TTC549 (cell line): ENCODE results near the gene PDE10A.

Experiments used
- FAIRE-seq: peaks from 2 replicates; lab custom pipeline; 2012; peaks lifted over from hg19 to GRCh38; lab: Jason Lieb, UNC

Gene PDE10A

GRCh38 chr6:165678429-165678828 lies 15.4 kb upstream of the PDE10A start:
- no peak for FAIRE-seq

DNA sequence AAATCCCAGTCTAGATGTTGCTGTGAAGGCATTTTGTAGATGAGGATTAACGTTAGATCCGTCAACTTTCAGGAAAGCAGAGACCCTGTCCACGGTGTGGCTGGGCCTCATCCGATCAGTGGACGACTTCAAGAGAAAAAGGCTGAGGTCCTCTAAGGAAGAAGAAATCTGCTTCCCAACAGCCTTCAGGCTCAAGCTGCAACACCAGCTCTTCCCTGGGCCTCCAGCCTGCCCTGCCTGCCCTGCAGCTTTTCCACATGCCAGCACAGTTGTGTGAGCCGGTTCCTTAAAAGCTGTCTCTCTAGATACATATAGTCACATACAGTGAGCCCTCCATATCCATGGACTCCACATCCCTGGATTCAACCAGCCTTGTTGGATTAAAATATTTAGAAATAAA lies 14.1 kb upstream of the PDE10A start:
- no peak for FAIRE-seq

- no peak for FAIRE-seq
Measured at GRCh38 chr6:165676435-165677068, 13.5 kb upstream of the PDE10A start.

DNA sequence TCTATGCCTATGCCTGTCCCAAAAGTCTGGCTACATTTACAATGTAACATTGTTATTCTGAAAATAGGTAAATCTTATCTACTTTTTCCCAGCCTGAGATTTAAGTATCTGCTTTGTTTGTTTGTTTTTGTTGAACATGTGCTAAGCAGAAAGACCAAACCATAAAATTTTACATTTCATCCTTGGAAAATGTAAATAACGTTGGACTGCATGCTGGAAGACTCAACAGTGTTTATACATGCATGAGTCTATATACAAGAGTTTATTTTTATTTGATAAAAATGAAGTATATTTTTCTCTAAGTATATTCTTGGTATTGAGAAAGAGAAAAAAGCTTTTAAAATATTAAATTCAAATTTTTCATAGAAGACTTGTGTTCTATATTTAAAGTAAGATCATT lies 12.1 kb upstream of the PDE10A start:
- no peak for FAIRE-seq

GRCh38 chr6:165674155-165675029 lies 11.4 kb upstream of the PDE10A start:
- no peak for FAIRE-seq

DNA sequence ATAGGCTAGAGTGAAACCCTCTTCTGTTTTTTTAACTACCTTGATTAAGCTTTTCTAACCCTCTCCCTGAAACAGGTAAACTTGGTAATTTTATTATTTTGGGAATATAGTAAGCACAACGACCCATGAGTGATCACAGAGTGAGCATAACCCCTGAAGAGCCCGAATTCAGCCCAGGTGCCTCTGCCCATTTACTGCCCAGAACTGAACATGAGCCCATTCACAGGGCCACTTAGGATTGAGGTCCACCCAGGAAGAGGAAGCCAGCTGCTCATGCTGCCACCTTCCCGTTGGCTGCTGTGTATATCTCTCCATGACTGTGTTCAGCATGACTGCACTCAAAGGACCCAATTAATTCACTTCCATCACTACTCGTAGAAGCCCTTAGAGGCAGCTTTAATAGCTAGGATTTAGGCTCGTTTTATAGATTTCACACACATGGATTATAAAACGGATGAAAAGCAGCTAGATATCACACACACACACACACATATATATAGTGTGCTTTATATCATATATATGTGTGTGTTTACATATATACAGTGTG lies 8.3 kb upstream of the PDE10A start:
- no peak for FAIRE-seq

DNA sequence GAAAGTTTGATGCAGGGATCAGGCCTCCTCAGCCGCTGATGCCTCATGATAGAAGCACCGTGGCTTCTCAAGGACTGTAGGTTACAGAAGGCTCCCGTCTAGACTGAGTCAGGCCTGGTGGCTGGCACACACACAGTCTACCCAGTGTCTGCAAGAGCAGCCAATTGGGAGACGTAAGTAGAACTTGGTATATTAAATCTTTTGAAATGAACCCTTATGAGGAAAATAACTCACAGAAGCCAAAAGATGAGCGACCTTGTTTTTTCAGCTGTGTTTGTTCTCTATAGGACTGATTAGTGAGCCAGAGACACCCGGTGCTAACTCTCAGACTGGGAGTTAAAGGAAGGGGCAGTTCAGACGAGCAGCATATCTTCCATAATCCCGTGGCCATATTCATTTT lies 5.9 kb upstream of the PDE10A start:
- no peak for FAIRE-seq

- no peak for FAIRE-seq
Measured at GRCh38 chr6:165665384-165665672, 2.3 kb upstream of the PDE10A start.

- FAIRE-seq: no peak
Measured at GRCh38 chr6:165664559-165665383, 1.7 kb upstream of the PDE10A start.

- no peak for FAIRE-seq
Measured at GRCh38 chr6:165663736-165664558, 906 bp upstream of the PDE10A start.

DNA sequence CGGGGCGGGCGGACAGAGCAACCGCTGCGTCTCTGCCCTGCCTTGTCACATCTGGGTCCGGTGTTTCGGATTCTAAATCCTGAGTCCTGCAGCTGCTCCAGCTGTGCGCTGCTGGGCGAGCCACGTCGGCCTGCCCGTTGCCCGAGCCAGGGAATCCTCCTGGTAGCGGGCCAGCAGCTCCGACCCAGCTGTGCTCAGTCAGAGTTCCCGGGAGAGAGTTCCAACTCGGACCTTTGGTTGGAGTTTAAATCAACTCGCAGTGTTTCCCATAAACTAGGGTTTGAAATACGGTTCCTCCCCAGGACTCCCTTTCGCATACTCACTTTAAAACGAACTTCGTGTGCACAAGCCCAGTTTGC lies 315 bp upstream of the PDE10A start:
- FAIRE-seq: no peak

DNA sequence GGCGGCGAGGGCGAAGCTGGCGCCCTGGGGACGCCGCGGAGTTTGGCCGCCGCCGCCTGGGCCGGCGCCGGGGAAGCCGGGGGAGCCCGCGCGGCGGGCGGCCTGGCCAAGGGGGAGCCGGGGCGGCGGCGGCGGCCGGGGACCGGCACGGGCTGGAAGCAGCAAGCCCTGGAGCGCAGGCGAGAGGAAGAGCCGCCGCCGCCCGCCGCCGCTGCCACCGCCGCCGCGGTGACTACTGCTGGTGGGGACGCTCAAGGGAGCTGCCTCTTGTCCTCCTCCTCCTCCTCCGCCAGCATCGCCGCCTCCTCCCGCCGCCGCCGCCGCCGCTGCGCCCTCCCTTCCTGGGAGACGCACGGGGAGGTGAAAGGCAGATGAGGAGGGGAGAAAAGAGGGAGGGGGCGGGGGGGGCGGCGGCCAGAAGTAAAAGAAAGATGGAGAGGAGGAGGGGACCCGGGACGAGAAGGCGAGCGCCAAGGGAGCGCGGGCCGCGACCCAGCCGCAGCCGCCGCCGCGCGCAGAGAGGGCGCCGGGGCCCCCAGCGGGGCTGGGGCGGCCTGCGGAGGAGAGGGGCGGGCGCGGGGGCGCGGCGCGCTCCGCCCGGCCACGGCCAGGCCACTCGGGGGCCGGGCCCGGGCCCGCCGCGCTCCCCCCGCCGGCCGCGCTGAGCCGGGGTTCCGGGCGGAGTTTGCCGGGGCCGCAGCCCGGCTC lies 846 bp downstream of the PDE10A start:
- FAIRE-seq: no peak

- no peak for FAIRE-seq
Measured at GRCh38 chr6:165661664-165662025, 1.4 kb downstream of the PDE10A start.

DNA sequence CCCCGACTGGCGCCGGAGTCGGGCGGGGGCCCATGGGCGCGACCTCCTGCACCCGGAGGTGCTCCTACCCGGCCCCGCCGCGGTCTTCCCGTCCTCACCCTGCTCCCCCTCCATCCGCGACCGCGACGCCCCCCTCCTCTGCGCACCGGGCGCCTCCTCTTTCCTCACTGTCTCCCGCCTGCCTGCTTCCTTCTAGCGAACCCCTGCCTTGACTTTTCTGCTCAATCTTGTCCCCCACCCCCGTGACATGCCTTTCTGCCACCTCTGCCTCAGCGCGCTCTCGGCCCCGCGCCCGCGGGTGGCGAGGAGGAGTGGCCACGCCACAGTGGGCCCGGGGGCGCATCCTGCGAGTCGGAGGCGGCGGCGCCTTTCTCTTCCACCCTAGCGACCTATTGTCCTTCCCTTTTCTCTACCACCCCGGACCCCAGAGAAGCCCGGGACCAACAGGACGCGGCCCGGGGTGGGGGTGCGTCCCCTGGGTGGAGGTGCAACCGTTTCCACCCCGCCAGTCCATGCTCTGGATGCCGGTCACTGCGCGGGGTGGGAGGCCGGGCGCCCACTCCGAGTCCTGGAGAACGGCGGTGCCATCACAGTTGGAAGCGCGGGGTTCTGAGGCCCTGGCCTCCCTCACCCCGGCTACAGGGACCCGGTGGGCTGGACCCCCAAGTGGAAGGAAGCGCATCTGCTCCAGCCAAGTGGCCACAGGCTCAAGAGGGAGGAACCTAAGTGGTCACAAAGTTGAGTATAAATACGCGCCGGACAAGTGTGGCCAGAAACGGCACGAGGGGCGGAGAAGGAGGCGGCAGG lies 2.0 kb downstream of the PDE10A start:
- FAIRE-seq: no peak

GRCh38 chr6:165659945-165660856 lies 2.8 kb downstream of the PDE10A start:
- no peak for FAIRE-seq

DNA sequence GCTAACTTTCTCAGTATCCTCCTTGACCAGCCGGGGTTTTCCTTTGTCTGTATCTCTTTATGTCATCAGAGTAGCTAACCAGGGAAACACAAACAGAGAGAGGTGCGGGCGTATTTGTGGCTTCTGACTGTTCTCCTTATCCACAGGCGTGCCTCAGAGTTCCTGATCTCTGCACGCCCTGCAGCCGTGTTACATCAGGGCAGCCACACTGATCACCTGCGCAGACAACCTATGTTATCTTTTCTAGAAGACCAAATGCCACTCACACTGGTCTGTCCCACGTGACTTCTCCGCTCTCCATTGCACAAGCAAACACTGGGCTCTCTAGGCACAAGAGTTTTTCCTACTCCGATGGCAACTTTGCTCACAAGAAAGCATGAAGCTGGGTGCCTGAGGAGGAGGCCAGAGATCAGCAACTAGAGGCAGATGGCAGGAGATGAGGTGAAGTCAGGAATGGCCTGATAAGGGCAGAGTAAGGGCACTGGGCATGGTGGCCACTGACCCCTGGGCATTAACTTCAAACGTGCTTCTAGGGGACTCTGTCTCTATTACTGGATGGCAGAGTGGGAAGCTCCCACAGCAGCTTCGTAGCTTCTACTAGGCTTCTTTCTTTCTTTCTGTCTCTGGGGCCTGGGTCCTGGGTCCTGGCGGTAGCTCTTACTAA lies 4.5 kb downstream of the PDE10A start:
- FAIRE-seq: no peak

DNA sequence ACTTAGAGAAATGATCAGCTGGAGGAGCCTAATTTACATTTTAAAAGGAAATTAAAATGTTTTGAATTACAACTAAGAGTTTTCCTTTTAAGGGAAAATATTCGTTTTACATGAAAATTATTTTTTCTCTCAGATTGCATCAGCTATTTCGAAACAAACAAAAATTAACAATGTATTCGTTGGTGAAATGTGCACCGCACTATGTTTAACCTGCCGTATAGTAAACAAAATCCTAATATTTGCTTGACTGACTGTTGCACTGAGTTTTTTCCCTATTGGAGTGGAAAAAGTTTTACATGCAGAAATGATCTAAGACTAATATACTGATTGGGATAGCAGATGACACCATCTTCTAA lies 5.7 kb downstream of the PDE10A start:
- FAIRE-seq: no peak

DNA sequence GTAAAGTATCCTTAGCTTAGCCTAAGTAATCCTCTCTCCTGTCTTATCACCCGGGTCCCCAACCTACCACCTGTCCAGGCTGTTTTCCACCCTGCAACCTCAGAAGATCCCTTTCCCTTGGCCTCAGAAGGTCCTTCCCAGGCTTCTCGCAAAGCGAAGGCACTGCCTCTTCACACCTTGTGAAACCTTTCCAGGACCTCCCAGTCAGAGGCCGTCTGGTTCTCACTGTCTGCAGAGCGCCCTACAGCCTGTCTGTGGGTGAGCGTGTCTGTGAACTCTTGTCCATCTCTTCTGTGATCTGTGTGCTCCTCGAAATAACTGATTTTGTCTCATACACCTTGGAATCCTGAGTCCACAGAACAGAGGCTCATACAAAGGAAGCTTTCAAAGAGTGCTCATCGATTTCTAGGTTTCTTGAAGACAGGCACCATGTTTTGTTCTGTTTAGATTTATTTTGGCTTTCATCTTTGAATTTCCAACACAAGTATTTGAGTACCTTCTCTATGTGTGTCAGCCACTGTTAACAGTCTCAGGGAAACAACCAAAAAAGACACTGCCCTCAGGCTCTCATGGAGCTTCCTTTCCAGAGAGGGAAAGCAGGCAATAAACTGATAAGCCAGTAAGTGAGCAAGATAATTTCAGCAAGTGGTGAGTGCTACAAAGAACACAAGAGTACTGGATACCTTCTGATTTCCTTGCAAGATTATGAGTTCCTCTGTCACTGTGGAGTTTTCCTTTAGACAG lies 6.3 kb downstream of the PDE10A start:
- no peak for FAIRE-seq
